ENCODE results near the gene PLXNA3.

PLXNA3 gene

GRCh38 chrX:154525606-154526490, 67.8 kb downstream of the PLXNA3 start:
- H3K27me3 Mint-ChIP-seq: no peaks in the 10 kb centered on the region
- no peaks in the 10 kb centered on the region for H3K9me3 Mint-ChIP-seq
- DNase-seq (ENCODE audit: low spot score in 2 of 2) (no peak), ATAC-seq (replicated peaks; ENCODE audit: extremely low read depth, poor library complexity, severe bottlenecking) (no peak)
- H3K36me3 Mint-ChIP-seq (ENCODE audit: insufficient read depth): peaks cover 4% of the 10 kb centered on the region
- no peak overlapping the region for H3K27ac Mint-ChIP-seq (ENCODE audit: low read depth)
- H3K4me1 Mint-ChIP-seq: peaks cover 12% of the 10 kb centered on the region
- no peak overlapping the region for H3K4me3 Mint-ChIP-seq

GRCh38 chrX:154526901-154527675, 69.0 kb downstream of the PLXNA3 start:
- peaks cover 12% of the 10 kb centered on the region for H3K4me1 Mint-ChIP-seq
- H3K36me3 Mint-ChIP-seq (ENCODE audit: insufficient read depth): peaks cover 5% of the 10 kb centered on the region

More at GRCh38 chrX:154526901-154527675, 69.0 kb downstream of the PLXNA3 start:
- H3K9me3 Mint-ChIP-seq: no peaks in the 10 kb centered on the region
- H3K27ac Mint-ChIP-seq (ENCODE audit: low read depth): no peak overlapping the region
- H3K4me3 Mint-ChIP-seq: no peak overlapping the region
- H3K27me3 Mint-ChIP-seq: no peaks in the 10 kb centered on the region
- DNase-seq (ENCODE audit: low spot score in 2 of 2): no peak
- ATAC-seq (replicated peaks; ENCODE audit: extremely low read depth, poor library complexity, severe bottlenecking): peak; percentile 65

All from central memory CD8-positive, alpha-beta T cell (primary cell).